T follicular helper cell (primary cell): ENCODE results near the gene CBX5.
A peak's percentile ranks its signal among the peaks of the same experiment; 100 is the strongest.
"Not testable (repeated sequence)": the region's sequence is repeated elsewhere in the genome, so short reads cannot be mapped to it uniquely, and the experiment has no call there.

Experiments
- DNase-seq: peaks from one replicate; pipeline ENCODE4 v3.0.0-alpha.2; 2020; ENCODE audit warnings: low read depth

The CBX5 gene

GRCh38 chr12:54294152-54294952 is 14.4 kb upstream of the CBX5 start:
- peak; percentile 21 for DNase-seq

- DNase-seq, result no peak
Measured at GRCh38 chr12:54292931-54293241, 13.0 kb upstream of the CBX5 start.

GRCh38 chr12:54292083-54292930 is 12.4 kb upstream of the CBX5 start:
- DNase-seq, result no peak

- no peak for DNase-seq
Measured at GRCh38 chr12:54287261-54288157, 7.6 kb upstream of the CBX5 start.

- DNase-seq, result no peak
Measured at GRCh38 chr12:54286042-54287030, 6.4 kb upstream of the CBX5 start.

GRCh38 chr12:54285150-54286041 is 5.5 kb upstream of the CBX5 start:
- DNase-seq, result no peak

GRCh38 chr12:54284070-54284780 is 4.3 kb upstream of the CBX5 start:
- not testable (repeated sequence) for DNase-seq

GRCh38 chr12:54282949-54283593 is 3.1 kb upstream of the CBX5 start:
- DNase-seq, result no peak

GRCh38 chr12:54281694-54282093 is 1.8 kb upstream of the CBX5 start:
- not testable (repeated sequence) for DNase-seq

GRCh38 chr12:54281261-54281638 is 1.3 kb upstream of the CBX5 start:
- DNase-seq, result not testable (repeated sequence)

GRCh38 chr12:54280468-54281260 is 742 bp upstream of the CBX5 start, which contains the start of gene HNRNPA1:
HNRNPA1 (plus strand) TSS chr12:54280726; CDS start chr12:54280808, 82 bp downstream.
- DNase-seq, result peak; percentile 93

- no peak for DNase-seq
Measured at GRCh38 chr12:54279227-54279631, 693 bp downstream of the CBX5 start.

GRCh38 chr12:54277823-54278276 is 2.1 kb downstream of the CBX5 start:
- no peak for DNase-seq

GRCh38 chr12:54276368-54276767 is 3.6 kb downstream of the CBX5 start:
- DNase-seq, result no peak

- no peak for DNase-seq
Measured at GRCh38 chr12:54273981-54274380, 5.9 kb downstream of the CBX5 start.

- no peak for DNase-seq
Measured at GRCh38 chr12:54272214-54272613, 7.7 kb downstream of the CBX5 start.

- no peak for DNase-seq
Measured at GRCh38 chr12:54270345-54270744, 9.6 kb downstream of the CBX5 start.

GRCh38 chr12:54266852-54267251 is 13.1 kb downstream of the CBX5 start:
- DNase-seq, result no peak
